SK-N-SH (cell line): ENCODE measurements around the gene UNC5B. TPM values are rescaled to one million over a fixed set of nuclear protein-coding genes. Genes with fewer than 3 reads are reported as not detected.

ENCODE experiments used
- CTCF ChIA-PET: fragments of 300-600, 350-600 bp; formaldehyde crosslinking; extraction: SDS; loops from one replicate; lab custom pipeline; 2021; lab: Yijun Ruan, JAX
- POLR2A ChIA-PET: fragments of 350-600 bp; sonication (Branson Sonifier 250); formaldehyde crosslinking; extraction: SDS; loops from one replicate; lab custom pipeline; 2020; ENCODE audit warnings: antibody characterized with exemption, inconsistent platforms; lab: Yijun Ruan, JAX
- DNase-seq: peaks from one replicate; pipeline ENCODE4 v3.0.0; 2012
- H2AFZ ChIP-seq: fragments of 200-600 bp; sonication (generic); 2 replicates; pipeline ENCODE4 v1.8.1; 2016; ENCODE audit warnings: antibody characterized with exemption, mild to moderate bottlenecking, low read depth
- H3F3A ChIP-seq: fragments of 200-600 bp; sonication (generic); replicated peaks from 2 replicates; pipeline ENCODE3; 2016; ENCODE audit warnings: antibody characterized with exemption, mild to moderate bottlenecking; ENCODE audit not compliant: insufficient read depth
- H3K27ac ChIP-seq, 2 experiments: fragments of 200-500 bp in 1 of 2; fragments of 200-600 bp in 1 of 2; sonication (Bioruptor generic) in 1 of 2; sonication (generic), shearing (Covaris generic) in 1 of 2; 2 replicates each; pipeline versions ENCODE4 v1.5.1 to v1.6.1; 2014 to 2016; ENCODE audit warnings: low read depth in 2 of 2, inconsistent platforms in 1 of 2, low read length in 1 of 2, mild to moderate bottlenecking in 1 of 2, mixed read lengths in 1 of 2
- H3K27me3 ChIP-seq: fragments of 200-600 bp; sonication (generic), shearing (Covaris generic); 2 replicates; pipeline ENCODE4 v1.6.1; 2016; ENCODE audit warnings: mixed run types; ENCODE audit not compliant: insufficient read depth
- H3K36me3 ChIP-seq, 2 experiments: fragments of 200-500 bp in 1 of 2; fragments of 200-600 bp in 1 of 2; sonication (Bioruptor generic) in 1 of 2; sonication (generic) in 1 of 2; replicated peaks in 1 of 2; 2 replicates each; pipeline versions ENCODE3 to v1.5.1; 2014 to 2016; ENCODE audit warnings: low read length in 1 of 2, mild to moderate bottlenecking in 1 of 2; ENCODE audit not compliant: insufficient read depth in 2 of 2, control insufficient read depth in 1 of 2
- H3K4me1 ChIP-seq, 2 experiments: fragments of 200-500 bp in 1 of 2; fragments of 200-600 bp in 1 of 2; sonication (Bioruptor generic) in 1 of 2; sonication (generic), shearing (Covaris generic) in 1 of 2; 2 replicates each; pipeline versions ENCODE4 v1.5.1 to v1.6.1; 2014 to 2016; ENCODE audit warnings: low read depth in 1 of 2, low read length in 1 of 2, mixed run types in 1 of 2; ENCODE audit not compliant: insufficient read depth in 2 of 2, control insufficient read depth in 1 of 2
- H3K4me2 ChIP-seq: fragments of 200-600 bp; sonication (generic), shearing (Covaris generic); 2 replicates; pipeline ENCODE4 v1.6.1; 2017; ENCODE audit warnings: mixed run types
- H3K4me3 ChIP-seq, 2 experiments: fragments of 200-500 bp in 1 of 2; fragments of 200-600 bp in 1 of 2; sonication (Bioruptor generic) in 1 of 2; sonication (generic), shearing (Covaris generic) in 1 of 2; 2 replicates each; pipeline versions ENCODE4 v1.5.1 to v1.8.1; 2014 to 2016; ENCODE audit warnings: low read depth in 2 of 2, inconsistent platforms in 1 of 2, low read length in 1 of 2, mild to moderate bottlenecking in 1 of 2, mixed read lengths in 1 of 2, moderate library complexity in 1 of 2
- H3K79me2 ChIP-seq: fragments of 200-600 bp; sonication (generic); 2 replicates; pipeline ENCODE4 v1.8.1; 2017; ENCODE audit warnings: mild to moderate bottlenecking; ENCODE audit not compliant: insufficient read depth
- H3K9ac ChIP-seq: fragments of 200-600 bp; sonication (generic); 2 replicates; pipeline ENCODE4 v1.6.1; 2017; ENCODE audit warnings: mixed run types
- H3K9me2 ChIP-seq: fragments of 200-600 bp; sonication (generic); 2 replicates; pipeline ENCODE4 v1.6.1; 2017; ENCODE audit warnings: mixed run types
- H3K9me3 ChIP-seq: fragments of 200-600 bp; sonication (generic); 2 replicates; pipeline ENCODE4 v1.6.1; 2017; ENCODE audit warnings: mixed run types, mild to moderate bottlenecking, moderate library complexity
- H4K20me1 ChIP-seq: fragments of 200-600 bp; sonication (generic); 2 replicates; pipeline ENCODE4 v1.6.1; 2017; ENCODE audit warnings: mild to moderate bottlenecking, mixed run types; ENCODE audit not compliant: insufficient read depth
- EP300 ChIP-seq, 2 experiments: IDR thresholded peaks; 2 replicates each; pipeline versions ENCODE4 v1.4.0 to v1.6.1; 2012; ENCODE audit warnings: borderline replicate concordance in 1 of 2, low read depth in 1 of 2, low read length in 1 of 2
- FOSL2 ChIP-seq: IDR thresholded peaks from 2 replicates; pipeline ENCODE4 v1.4.0; 2012; ENCODE audit warnings: low read depth, mild to moderate bottlenecking, moderate library complexity, borderline replicate concordance
- GABPA ChIP-seq: IDR thresholded peaks from 2 replicates; pipeline ENCODE4 v1.4.0; 2012; ENCODE audit warnings: low read depth, mild to moderate bottlenecking
- GATA2 ChIP-seq: sonication (generic); formaldehyde crosslinking; IDR thresholded peaks from 2 replicates; pipeline ENCODE4 v1.5.0; 2020; ENCODE audit warnings: mild to moderate bottlenecking, missing genetic modification reagents
- JUND ChIP-seq: IDR thresholded peaks from 2 replicates; pipeline ENCODE4 v1.4.0; 2012
- NFIC ChIP-seq: IDR thresholded peaks from 2 replicates; pipeline ENCODE4 v1.4.0; 2012; ENCODE audit warnings: borderline replicate concordance
- POLR2AphosphoS5 ChIP-seq: IDR thresholded peaks from 2 replicates; pipeline ENCODE4 v1.6.1; 2012; ENCODE audit warnings: low read depth, low read length
- RAD21 ChIP-seq: IDR thresholded peaks from 2 replicates; pipeline ENCODE4 v1.6.1; 2012; ENCODE audit warnings: mild to moderate bottlenecking, low read length
- RCOR1 ChIP-seq: fragments of 150-350 bp; IDR thresholded peaks from 2 replicates; pipeline ENCODE4 v1.6.1; 2017; ENCODE audit warnings: antibody characterized with exemption, low read length
- RFX5 ChIP-seq: IDR thresholded peaks from 2 replicates; pipeline ENCODE4 v1.6.1; 2012; ENCODE audit warnings: mild to moderate bottlenecking, improper control_type of control experiment, low read length
- SMC3 ChIP-seq: IDR thresholded peaks from 2 replicates; pipeline ENCODE4 v1.6.1; 2012; ENCODE audit warnings: low read depth, low read length, improper control_type of control experiment
- TAF1 ChIP-seq: IDR thresholded peaks from 2 replicates; pipeline ENCODE4 v1.6.1; 2012; ENCODE audit warnings: low read depth, mild to moderate bottlenecking, low read length, moderate library complexity, borderline replicate concordance
- TCF12 ChIP-seq: IDR thresholded peaks from 2 replicates; pipeline ENCODE4 v1.4.0; 2012
- TEAD4 ChIP-seq: IDR thresholded peaks from 2 replicates; pipeline ENCODE4 v1.4.0; 2012; ENCODE audit warnings: mild to moderate bottlenecking, borderline replicate concordance; ENCODE audit not compliant: insufficient read depth
- WGBS: methylation state at CpG from one replicate; pipeline ENCODE4 v1.1.6; 2017; ENCODE audit warnings: low lambda C conversion rate; 5-methylcytosine and 5-hydroxymethylcytosine counted together
- polyA plus RNA-seq, 3 experiments: library from polyadenylated mRNA; depleted of rRNA; stranded (reverse); fragments of >200 nt; gene quantifications; 2 replicates each; pipeline ENCODE4 v1.2.3, GENCODE V29; 2012
- TF ChIP-seq, protein P1 (sequence below): IDR thresholded peaks from 2 replicates; pipeline ENCODE4 v1.6.1; 2012; ENCODE audit warnings: mild to moderate bottlenecking, low read depth, low read length, moderate library complexity
- TF ChIP-seq, protein P2 (sequence below): IDR thresholded peaks from 2 replicates; pipeline ENCODE4 v1.4.0; 2012; ENCODE audit warnings: low read depth, borderline replicate concordance
- TF ChIP-seq, protein P3 (sequence below): fragments of 150-350 bp; IDR thresholded peaks from 2 replicates; pipeline ENCODE4 v1.6.1; 2017; ENCODE audit warnings: antibody characterized with exemption, low read length, low read depth, borderline replicate concordance
- TF ChIP-seq, protein P4 (sequence below): fragments of 150-350 bp; IDR thresholded peaks from 2 replicates; pipeline ENCODE4 v1.6.1; 2016; ENCODE audit warnings: mild to moderate bottlenecking, low read depth, low read length
- TF ChIP-seq, protein P5 (sequence below): IDR thresholded peaks from 2 replicates; pipeline ENCODE4 v1.4.0; 2012; ENCODE audit warnings: low read depth
- TF ChIP-seq, protein P6 (sequence below): fragments of 200-600 bp; sonication (generic); IDR thresholded peaks from 2 replicates; pipeline ENCODE4 v1.6.1; 2017; ENCODE audit warnings: antibody characterized with exemption, mild to moderate bottlenecking, moderate library complexity

The UNC5B gene
- polyA plus RNA-seq, 1 of the 3 experiments (the other 2 are of a cell fraction), result 13.8 TPM

DNA sequence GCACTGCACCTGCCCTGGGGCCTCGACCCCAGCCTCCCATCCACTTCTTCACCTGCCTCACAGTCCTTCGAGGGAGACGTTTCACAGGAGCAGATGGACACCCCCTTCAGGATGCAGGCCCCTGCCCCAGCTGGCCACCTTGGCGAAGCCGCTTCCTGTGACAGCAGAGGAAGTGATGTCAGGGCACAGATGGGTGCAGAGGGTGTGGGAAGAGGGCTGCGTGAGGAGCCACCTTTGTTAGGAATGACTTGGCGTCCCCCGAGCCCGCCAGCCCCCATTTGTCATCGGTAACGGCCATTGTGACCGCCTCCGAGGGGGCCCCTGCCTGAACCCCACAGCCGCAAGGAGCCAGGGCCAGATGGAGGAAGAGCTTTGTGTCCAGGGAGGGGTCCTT, 59.3 kb downstream of the UNC5B start (continued):
- TF ChIP-seq, protein P1, sequence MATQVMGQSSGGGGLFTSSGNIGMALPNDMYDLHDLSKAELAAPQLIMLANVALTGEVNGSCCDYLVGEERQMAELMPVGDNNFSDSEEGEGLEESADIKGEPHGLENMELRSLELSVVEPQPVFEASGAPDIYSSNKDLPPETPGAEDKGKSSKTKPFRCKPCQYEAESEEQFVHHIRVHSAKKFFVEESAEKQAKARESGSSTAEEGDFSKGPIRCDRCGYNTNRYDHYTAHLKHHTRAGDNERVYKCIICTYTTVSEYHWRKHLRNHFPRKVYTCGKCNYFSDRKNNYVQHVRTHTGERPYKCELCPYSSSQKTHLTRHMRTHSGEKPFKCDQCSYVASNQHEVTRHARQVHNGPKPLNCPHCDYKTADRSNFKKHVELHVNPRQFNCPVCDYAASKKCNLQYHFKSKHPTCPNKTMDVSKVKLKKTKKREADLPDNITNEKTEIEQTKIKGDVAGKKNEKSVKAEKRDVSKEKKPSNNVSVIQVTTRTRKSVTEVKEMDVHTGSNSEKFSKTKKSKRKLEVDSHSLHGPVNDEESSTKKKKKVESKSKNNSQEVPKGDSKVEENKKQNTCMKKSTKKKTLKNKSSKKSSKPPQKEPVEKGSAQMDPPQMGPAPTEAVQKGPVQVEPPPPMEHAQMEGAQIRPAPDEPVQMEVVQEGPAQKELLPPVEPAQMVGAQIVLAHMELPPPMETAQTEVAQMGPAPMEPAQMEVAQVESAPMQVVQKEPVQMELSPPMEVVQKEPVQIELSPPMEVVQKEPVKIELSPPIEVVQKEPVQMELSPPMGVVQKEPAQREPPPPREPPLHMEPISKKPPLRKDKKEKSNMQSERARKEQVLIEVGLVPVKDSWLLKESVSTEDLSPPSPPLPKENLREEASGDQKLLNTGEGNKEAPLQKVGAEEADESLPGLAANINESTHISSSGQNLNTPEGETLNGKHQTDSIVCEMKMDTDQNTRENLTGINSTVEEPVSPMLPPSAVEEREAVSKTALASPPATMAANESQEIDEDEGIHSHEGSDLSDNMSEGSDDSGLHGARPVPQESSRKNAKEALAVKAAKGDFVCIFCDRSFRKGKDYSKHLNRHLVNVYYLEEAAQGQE, result no peak
- TF ChIP-seq RFX5 (no peak), GATA2 (no peak), FOSL2 (no peak)
- TF ChIP-seq, protein P2, sequence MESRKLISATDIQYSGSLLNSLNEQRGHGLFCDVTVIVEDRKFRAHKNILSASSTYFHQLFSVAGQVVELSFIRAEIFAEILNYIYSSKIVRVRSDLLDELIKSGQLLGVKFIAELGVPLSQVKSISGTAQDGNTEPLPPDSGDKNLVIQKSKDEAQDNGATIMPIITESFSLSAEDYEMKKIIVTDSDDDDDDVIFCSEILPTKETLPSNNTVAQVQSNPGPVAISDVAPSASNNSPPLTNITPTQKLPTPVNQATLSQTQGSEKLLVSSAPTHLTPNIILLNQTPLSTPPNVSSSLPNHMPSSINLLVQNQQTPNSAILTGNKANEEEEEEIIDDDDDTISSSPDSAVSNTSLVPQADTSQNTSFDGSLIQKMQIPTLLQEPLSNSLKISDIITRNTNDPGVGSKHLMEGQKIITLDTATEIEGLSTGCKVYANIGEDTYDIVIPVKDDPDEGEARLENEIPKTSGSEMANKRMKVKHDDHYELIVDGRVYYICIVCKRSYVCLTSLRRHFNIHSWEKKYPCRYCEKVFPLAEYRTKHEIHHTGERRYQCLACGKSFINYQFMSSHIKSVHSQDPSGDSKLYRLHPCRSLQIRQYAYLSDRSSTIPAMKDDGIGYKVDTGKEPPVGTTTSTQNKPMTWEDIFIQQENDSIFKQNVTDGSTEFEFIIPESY, result no peak

DNA sequence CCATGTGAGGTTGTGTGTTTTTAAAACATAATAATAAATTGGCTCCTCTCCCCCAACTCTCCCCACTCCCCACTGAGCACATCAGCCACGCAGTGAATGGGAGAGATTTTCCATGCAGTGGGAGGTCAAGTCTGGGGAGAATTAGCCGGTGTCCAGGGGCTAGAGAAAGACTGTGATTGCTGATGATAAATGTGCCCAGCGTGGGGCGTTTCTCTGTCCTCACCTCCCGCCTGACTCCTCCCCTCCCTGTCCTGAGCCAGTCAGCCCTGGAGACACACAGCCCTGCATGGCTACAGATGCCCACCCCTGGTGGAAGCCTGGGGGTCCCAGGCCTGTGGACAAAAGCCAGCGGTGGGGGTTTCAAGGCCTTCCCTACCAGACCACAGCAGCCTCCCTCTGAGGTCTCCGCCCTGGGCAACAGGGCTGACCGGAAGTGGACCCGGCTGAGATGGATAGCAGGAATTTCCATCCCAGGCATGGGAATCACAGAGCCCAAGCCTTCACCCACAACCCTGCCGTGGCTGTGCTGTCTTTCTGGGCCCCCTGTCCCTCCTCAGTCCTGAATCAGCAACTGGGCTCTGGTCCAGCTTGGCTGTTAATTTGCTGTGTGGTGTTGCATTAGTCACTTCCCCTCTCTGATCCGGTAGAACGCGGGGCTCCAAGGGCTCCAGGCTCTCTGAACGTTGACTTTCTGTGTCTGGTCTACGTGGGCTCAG, 59.8 kb downstream of the UNC5B start:
- Histone ChIP-seq H3K9me2 (no peaks in the 10 kb centered on the region), H3K36me3 (no peaks in the 10 kb centered on the region), H3F3A (peaks cover 30% of the 10 kb centered on the region), H2AFZ (no peak overlapping the region; the same call in 1 of the 2 replicates), H3K9me3 (no peaks in the 10 kb centered on the region), H3K79me2 (peaks cover 78% of the 10 kb centered on the region), H3K4me3 (no peak overlapping the region), H3K9ac (peak overlapping the region; percentile 27; the same call in 1 of the 2 replicates), H4K20me1 (peaks cover 67% of the 10 kb centered on the region; the same call in 1 of the 2 replicates), H3K27ac (peak overlapping the region; percentile 68 to 96), H3K4me2 (peak overlapping the region; percentile 62), H3K27me3 (no peaks in the 10 kb centered on the region), H3K4me1 (peaks cover 38 to 90% of the 10 kb centered on the region in 2 experiments)
- peak; percentile 80 for DNase-seq
- CTCF ChIA-PET, result interaction anchor here (1.0 to 10.4 kb wide), 10 partner anchors 10 to 369 kb away, joined by 3 to 139 read pairs (median 50); partner anchors contain the start of gene UNC5B
- POLR2A ChIA-PET, result no interaction called here
- WGBS, result 19% methylated on average over 12 of the region's 15 CpGs
- no peak for TF ChIP-seq GABPA
- no peak; the same call in 1 of the 2 replicates for TF ChIP-seq RCOR1
- TF ChIP-seq GATA2, result peak; percentile 23; the same call in 1 of the 2 replicates
- TF ChIP-seq FOSL2, result peak; percentile 38; the same call in 1 of the 2 replicates
- peak in 1 of 2 experiments; percentile 59; a peak in 2 of 4 replicates for TF ChIP-seq EP300 (IDR thresholded peaks at IDR 0.05; ENCODE audit: borderline replicate concordance in 1 of 2, low read depth in 1 of 2, low read length in 1 of 2)
- TF ChIP-seq, protein P3, sequence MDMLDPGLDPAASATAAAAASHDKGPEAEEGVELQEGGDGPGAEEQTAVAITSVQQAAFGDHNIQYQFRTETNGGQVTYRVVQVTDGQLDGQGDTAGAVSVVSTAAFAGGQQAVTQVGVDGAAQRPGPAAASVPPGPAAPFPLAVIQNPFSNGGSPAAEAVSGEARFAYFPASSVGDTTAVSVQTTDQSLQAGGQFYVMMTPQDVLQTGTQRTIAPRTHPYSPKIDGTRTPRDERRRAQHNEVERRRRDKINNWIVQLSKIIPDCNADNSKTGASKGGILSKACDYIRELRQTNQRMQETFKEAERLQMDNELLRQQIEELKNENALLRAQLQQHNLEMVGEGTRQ, result no peak
- TF ChIP-seq RAD21, result no peak
- 0 out of 2 replicates have a peak, but pooled peaks have one; percentile 48 for TF ChIP-seq JUND
- no peak for TF ChIP-seq RFX5
- TF ChIP-seq, protein P4, sequence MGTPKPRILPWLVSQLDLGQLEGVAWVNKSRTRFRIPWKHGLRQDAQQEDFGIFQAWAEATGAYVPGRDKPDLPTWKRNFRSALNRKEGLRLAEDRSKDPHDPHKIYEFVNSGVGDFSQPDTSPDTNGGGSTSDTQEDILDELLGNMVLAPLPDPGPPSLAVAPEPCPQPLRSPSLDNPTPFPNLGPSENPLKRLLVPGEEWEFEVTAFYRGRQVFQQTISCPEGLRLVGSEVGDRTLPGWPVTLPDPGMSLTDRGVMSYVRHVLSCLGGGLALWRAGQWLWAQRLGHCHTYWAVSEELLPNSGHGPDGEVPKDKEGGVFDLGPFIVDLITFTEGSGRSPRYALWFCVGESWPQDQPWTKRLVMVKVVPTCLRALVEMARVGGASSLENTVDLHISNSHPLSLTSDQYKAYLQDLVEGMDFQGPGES, result no peak
- TF ChIP-seq POLR2AphosphoS5, result no peak
- TF ChIP-seq, protein P5, sequence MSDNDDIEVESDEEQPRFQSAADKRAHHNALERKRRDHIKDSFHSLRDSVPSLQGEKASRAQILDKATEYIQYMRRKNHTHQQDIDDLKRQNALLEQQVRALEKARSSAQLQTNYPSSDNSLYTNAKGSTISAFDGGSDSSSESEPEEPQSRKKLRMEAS, result no peak; the same call in 1 of the 2 replicates
- TF ChIP-seq TAF1, result no peak
- TF ChIP-seq, protein P6, sequence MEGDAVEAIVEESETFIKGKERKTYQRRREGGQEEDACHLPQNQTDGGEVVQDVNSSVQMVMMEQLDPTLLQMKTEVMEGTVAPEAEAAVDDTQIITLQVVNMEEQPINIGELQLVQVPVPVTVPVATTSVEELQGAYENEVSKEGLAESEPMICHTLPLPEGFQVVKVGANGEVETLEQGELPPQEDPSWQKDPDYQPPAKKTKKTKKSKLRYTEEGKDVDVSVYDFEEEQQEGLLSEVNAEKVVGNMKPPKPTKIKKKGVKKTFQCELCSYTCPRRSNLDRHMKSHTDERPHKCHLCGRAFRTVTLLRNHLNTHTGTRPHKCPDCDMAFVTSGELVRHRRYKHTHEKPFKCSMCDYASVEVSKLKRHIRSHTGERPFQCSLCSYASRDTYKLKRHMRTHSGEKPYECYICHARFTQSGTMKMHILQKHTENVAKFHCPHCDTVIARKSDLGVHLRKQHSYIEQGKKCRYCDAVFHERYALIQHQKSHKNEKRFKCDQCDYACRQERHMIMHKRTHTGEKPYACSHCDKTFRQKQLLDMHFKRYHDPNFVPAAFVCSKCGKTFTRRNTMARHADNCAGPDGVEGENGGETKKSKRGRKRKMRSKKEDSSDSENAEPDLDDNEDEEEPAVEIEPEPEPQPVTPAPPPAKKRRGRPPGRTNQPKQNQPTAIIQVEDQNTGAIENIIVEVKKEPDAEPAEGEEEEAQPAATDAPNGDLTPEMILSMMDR, result no peak
- TF ChIP-seq TEAD4, result no peak
- TF ChIP-seq TCF12, result peak; percentile 42; the same call in 1 of the 2 replicates
- peak; percentile 90 for TF ChIP-seq NFIC
- 0 out of 2 replicates have a peak, but pooled peaks have one; percentile 4 for TF ChIP-seq SMC3
